ENCODE measurements around the gene TIMM44. TPM values are rescaled to one million over a fixed set of nuclear protein-coding genes. Genes with fewer than 3 reads are reported as not detected.

TIMM44 gene
- total and polyA plus RNA-seq, 4 donors, result 17.7 to 35.8 (median 26.6) TPM

- H3K9ac ChIP-seq (ENCODE audit: low read depth in 1 of 2, low read length in 2 of 2), result no peak overlapping the region
- H3K36me3 ChIP-seq (ENCODE audit: control insufficient read depth in 4 of 4, insufficient read depth in 3 of 4, low read depth in 1 of 4, low read length in 3 of 4), result peaks cover 0 to 9% (median 3%) of the 10 kb centered on the region in 4 donors
- H3K27me3 ChIP-seq (ENCODE audit: control insufficient read depth in 4 of 4, insufficient read depth in 4 of 4, low read length in 3 of 4), result no peaks in the 10 kb centered on the region
- peaks cover 0 to 8% (median 6%) of the 10 kb centered on the region in 4 donors for H3K4me1 ChIP-seq (ENCODE audit: control insufficient read depth in 4 of 4, insufficient read depth in 4 of 4, low read length in 3 of 4)
- no peak for DNase-seq (ENCODE audit: low spot score)
- WGBS, result 89% methylated on average over 11 of the region's 11 CpGs
- no peak overlapping the region for H3K27ac ChIP-seq (ENCODE audit: low read depth in 1 of 2, low read length in 2 of 2)
- no peak overlapping the region for H3K4me3 ChIP-seq (ENCODE audit: low read depth in 1 of 3, low read length in 3 of 3)
- no peaks in the 10 kb centered on the region for H3K9me3 ChIP-seq (ENCODE audit: control insufficient read depth in 4 of 4, low read length in 3 of 4)
- TF ChIP-seq SP1 (IDR thresholded peaks at IDR 0.05) (no peak), TAF1 (conservative IDR thresholded peaks at IDR 0.05) (no peak), NR2F2 (IDR thresholded peaks at IDR 0.05) (no peak), EGR1 (IDR thresholded peaks at IDR 0.05; ENCODE audit: low read depth in 2 of 2) (no peak), RXRA (IDR thresholded peaks at IDR 0.05) (no peak), YY1 (IDR thresholded peaks at IDR 0.05) (no peak), HNF4A (conservative IDR thresholded peaks at IDR 0.05) (no peak)
Observed at GRCh38 chr19:7955696-7956095, 12.2 kb upstream of the TIMM44 start.

GRCh38 chr19:7953576-7953975 lies 10.1 kb upstream of the TIMM44 start:
- no peak overlapping the region for H3K4me3 ChIP-seq (ENCODE audit: low read depth in 1 of 3, low read length in 3 of 3)
- H3K36me3 ChIP-seq (ENCODE audit: control insufficient read depth in 4 of 4, insufficient read depth in 3 of 4, low read depth in 1 of 4, low read length in 3 of 4), result peaks cover 0 to 6% (median under 1%) of the 10 kb centered on the region in 4 donors
- H3K9ac ChIP-seq (ENCODE audit: low read depth in 1 of 2, low read length in 2 of 2), result no peak overlapping the region
- no peak for DNase-seq (ENCODE audit: low spot score)
- peaks cover 0 to 8% (median 6%) of the 10 kb centered on the region in 4 donors for H3K4me1 ChIP-seq (ENCODE audit: control insufficient read depth in 4 of 4, insufficient read depth in 4 of 4, low read length in 3 of 4)
- 89% methylated on average over 7 of the region's 7 CpGs for WGBS
- no peak for TF ChIP-seq GABPA (IDR thresholded peaks at IDR 0.05 in 1 of 2, conservative IDR thresholded peaks at IDR 0.05 in 1 of 2)
- no peak for TF ChIP-seq REST (IDR thresholded peaks at IDR 0.05)
- no peak for TF ChIP-seq YY1 (IDR thresholded peaks at IDR 0.05)
- TF ChIP-seq FOXA2 (IDR thresholded peaks at IDR 0.05), result no peak
- TF ChIP-seq ZBTB33 (IDR thresholded peaks at IDR 0.05), result no peak
- no peaks in the 10 kb centered on the region for H3K9me3 ChIP-seq (ENCODE audit: control insufficient read depth in 4 of 4, low read length in 3 of 4)
- no peaks in the 10 kb centered on the region for H3K27me3 ChIP-seq (ENCODE audit: control insufficient read depth in 4 of 4, insufficient read depth in 4 of 4, low read length in 3 of 4)
- H3K27ac ChIP-seq (ENCODE audit: low read depth in 1 of 2, low read length in 2 of 2), result no peak overlapping the region

GRCh38 chr19:7953060-7953459 lies 9.6 kb upstream of the TIMM44 start:
- Histone ChIP-seq H3K9me3 (ENCODE audit: control insufficient read depth in 4 of 4, low read length in 3 of 4) (no peaks in the 10 kb centered on the region), H3K27ac (ENCODE audit: low read depth in 1 of 2, low read length in 2 of 2) (no peak overlapping the region), H3K27me3 (ENCODE audit: control insufficient read depth in 4 of 4, insufficient read depth in 4 of 4, low read length in 3 of 4) (no peaks in the 10 kb centered on the region), H3K4me3 (ENCODE audit: low read depth in 1 of 3, low read length in 3 of 3) (no peak overlapping the region), H3K4me1 (ENCODE audit: control insufficient read depth in 4 of 4, insufficient read depth in 4 of 4, low read length in 3 of 4) (peaks cover 0 to 8% (median 6%) of the 10 kb centered on the region in 4 donors), H3K36me3 (ENCODE audit: control insufficient read depth in 4 of 4, insufficient read depth in 3 of 4, low read depth in 1 of 4, low read length in 3 of 4) (peaks cover 0 to 2% (median 0%) of the 10 kb centered on the region in 4 donors), H3K9ac (ENCODE audit: low read depth in 1 of 2, low read length in 2 of 2) (no peak overlapping the region)
- TF ChIP-seq HNF4A (conservative IDR thresholded peaks at IDR 0.05) (no peak), RXRA (IDR thresholded peaks at IDR 0.05) (no peak), CTCF (IDR thresholded peaks at IDR 0.05; ENCODE audit: low read depth, low read length, missing input control) (no peak), NR2F2 (IDR thresholded peaks at IDR 0.05) (no peak), HNF4G (IDR thresholded peaks at IDR 0.05) (no peak), RAD21 (IDR thresholded peaks at IDR 0.05) (no peak)
- DNase-seq (ENCODE audit: low spot score), result no peak
- WGBS, result 63% methylated on average over 3 of the region's 3 CpGs
